ENCODE data around the gene MMAB.

MMAB gene

GRCh38 chr12:109573029-109573913 lies at the start of gene MMAB, which contains the start of gene MVK:
TSS of gene MMAB (minus strand) at chr12:109573504. CDS start at chr12:109573480, 24 bp downstream.
TSS of gene MVK (plus strand) at chr12:109573794. CDS start at chr12:109574823, 1,029 bp downstream.
- DNase-seq: peak; percentile 99
- in situ Hi-C loops (cut with MboI; ENCODE audit: low pct_unique_long_range_greater_than_20kb, low sequenced_read_pairs): no loop called here

- in situ Hi-C loops (cut with MboI; ENCODE audit: low pct_unique_long_range_greater_than_20kb, low sequenced_read_pairs): no loop called here
- no peak for DNase-seq
Measured at GRCh38 chr12:109621901-109622364, 48.6 kb upstream of the MMAB start.

GRCh38 chr12:109621211-109621694 lies 47.9 kb upstream of the MMAB start:
- in situ Hi-C loops (cut with MboI; ENCODE audit: low pct_unique_long_range_greater_than_20kb, low sequenced_read_pairs): no loop called here
- DNase-seq: no peak

GRCh38 chr12:109619002-109619604 lies 45.8 kb upstream of the MMAB start:
- in situ Hi-C loops (cut with MboI; ENCODE audit: low pct_unique_long_range_greater_than_20kb, low sequenced_read_pairs): no loop called here
- no peak for DNase-seq

- in situ Hi-C loops (cut with MboI; ENCODE audit: low pct_unique_long_range_greater_than_20kb, low sequenced_read_pairs): no loop called here
- no peak for DNase-seq
Measured at GRCh38 chr12:109618082-109618481, 44.8 kb upstream of the MMAB start.

- no peak for DNase-seq
- in situ Hi-C loops (cut with MboI; ENCODE audit: low pct_unique_long_range_greater_than_20kb, low sequenced_read_pairs): no loop called here
Measured at GRCh38 chr12:109617491-109617890, 44.2 kb upstream of the MMAB start.

- in situ Hi-C loops (cut with MboI; ENCODE audit: low pct_unique_long_range_greater_than_20kb, low sequenced_read_pairs): no loop called here
- DNase-seq: no peak
Measured at GRCh38 chr12:109615556-109616229, 42.4 kb upstream of the MMAB start.

- no peak for DNase-seq
- in situ Hi-C loops (cut with MboI; ENCODE audit: low pct_unique_long_range_greater_than_20kb, low sequenced_read_pairs): no loop called here
Measured at GRCh38 chr12:109613649-109614455, 40.5 kb upstream of the MMAB start.

- in situ Hi-C loops (cut with MboI; ENCODE audit: low pct_unique_long_range_greater_than_20kb, low sequenced_read_pairs): no loop called here
- DNase-seq: no peak
Measured at GRCh38 chr12:109612975-109613502, 39.7 kb upstream of the MMAB start.

- in situ Hi-C loops (cut with MboI; ENCODE audit: low pct_unique_long_range_greater_than_20kb, low sequenced_read_pairs): no loop called here
- no peak for DNase-seq
Measured at GRCh38 chr12:109612003-109612402, 38.7 kb upstream of the MMAB start.

GRCh38 chr12:109611223-109611622 lies 37.9 kb upstream of the MMAB start:
- in situ Hi-C loops (cut with MboI; ENCODE audit: low pct_unique_long_range_greater_than_20kb, low sequenced_read_pairs): no loop called here
- no peak for DNase-seq

GRCh38 chr12:109610523-109610922 lies 37.2 kb upstream of the MMAB start:
- in situ Hi-C loops (cut with MboI; ENCODE audit: low pct_unique_long_range_greater_than_20kb, low sequenced_read_pairs): no loop called here
- no peak for DNase-seq

- DNase-seq: no peak
- in situ Hi-C loops (cut with MboI; ENCODE audit: low pct_unique_long_range_greater_than_20kb, low sequenced_read_pairs): no loop called here
Measured at GRCh38 chr12:109609342-109609741, 36.0 kb upstream of the MMAB start.

GRCh38 chr12:109608793-109609192 lies 35.5 kb upstream of the MMAB start:
- DNase-seq: no peak
- in situ Hi-C loops (cut with MboI; ENCODE audit: low pct_unique_long_range_greater_than_20kb, low sequenced_read_pairs): no loop called here

- DNase-seq: no peak
- in situ Hi-C loops (cut with MboI; ENCODE audit: low pct_unique_long_range_greater_than_20kb, low sequenced_read_pairs): no loop called here
Measured at GRCh38 chr12:109608270-109608669, 35.0 kb upstream of the MMAB start.

GRCh38 chr12:109607618-109608017 lies 34.3 kb upstream of the MMAB start:
- in situ Hi-C loops (cut with MboI; ENCODE audit: low pct_unique_long_range_greater_than_20kb, low sequenced_read_pairs): no loop called here
- DNase-seq: no peak

GRCh38 chr12:109606320-109607028 lies 33.2 kb upstream of the MMAB start:
- DNase-seq: no peak

GRCh38 chr12:109605599-109606228 lies 32.4 kb upstream of the MMAB start:
- in situ Hi-C loops (cut with MboI; ENCODE audit: low pct_unique_long_range_greater_than_20kb, low sequenced_read_pairs): no loop called here
- no peak for DNase-seq

More at GRCh38 chr12:109606320-109607028, 33.2 kb upstream of the MMAB start:
- in situ Hi-C loops (cut with MboI; ENCODE audit: low pct_unique_long_range_greater_than_20kb, low sequenced_read_pairs): no loop called here

Data from KBM-7 (cell line).